GM12891 (cell line): ENCODE measurements around the gene ART4.

ENCODE experiments used
- POLR2A ChIP-seq: IDR thresholded peaks from 2 replicates; pipeline ENCODE4 v1.6.1; 2011; ENCODE audit warnings: low read depth, low read length, control low read depth
- POLR2AphosphoS5 ChIP-seq: IDR thresholded peaks from 2 replicates; pipeline ENCODE4 v1.6.1; 2011; ENCODE audit warnings: low read depth, low read length, control low read depth
- TAF1 ChIP-seq: IDR thresholded peaks from 2 replicates; pipeline ENCODE4 v1.6.1; 2011; ENCODE audit warnings: low read depth, low read length, control low read depth

GRCh38 chr12:14890701-14891100 is 47.4 kb upstream of the ART4 start:
- no peak for TF ChIP-seq POLR2A
- no peak for TF ChIP-seq POLR2AphosphoS5
- no peak for TF ChIP-seq TAF1
